ENCODE measurements around the gene ERMP1.

ERMP1 gene

DNA sequence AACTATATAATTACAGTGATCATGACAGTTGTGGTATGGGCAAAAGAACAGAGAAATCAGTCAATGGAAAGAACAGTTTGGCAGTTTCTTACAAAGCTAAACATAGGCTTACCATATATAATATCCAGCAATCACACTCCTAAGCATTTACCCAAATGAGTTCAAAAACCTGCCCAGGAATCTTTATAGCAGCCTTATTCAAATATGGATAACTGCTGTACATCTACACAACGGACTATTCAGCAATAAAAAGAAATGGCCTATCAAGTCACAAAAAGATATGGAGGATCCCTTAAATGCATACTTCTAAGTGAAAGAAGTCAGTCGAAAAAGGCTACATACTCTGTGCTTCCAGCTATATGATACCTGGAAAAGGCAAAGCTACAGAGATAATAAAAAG lies 36.6 kb downstream of the ERMP1 start:
- no peak overlapping the region for H3K27ac ChIP-seq (ENCODE audit: low read depth, low read length)
- H3F3A ChIP-seq (ENCODE audit: control insufficient read depth, insufficient read depth) = peaks cover 11% of the 10 kb centered on the region; the same call in 1 of the 2 replicates
- no peaks in the 10 kb centered on the region for H3K9me3 ChIP-seq (ENCODE audit: control insufficient read depth, insufficient read depth, low read length)
- no peaks in the 10 kb centered on the region for H3K79me2 ChIP-seq (ENCODE audit: control insufficient read depth, low read length)
- no peaks in the 10 kb centered on the region for H4K20me1 ChIP-seq (ENCODE audit: control insufficient read depth, insufficient read depth, low read depth, low read length)
- H3K27me3 ChIP-seq (ENCODE audit: control insufficient read depth, low read length) = no peaks in the 10 kb centered on the region
- H3K9me2 ChIP-seq (replicated peaks; ENCODE audit: control insufficient read depth, low read length) = no peaks in the 10 kb centered on the region
- no peak overlapping the region for H3K4me3 ChIP-seq (ENCODE audit: low read length)
- no peak overlapping the region for H3K4me2 ChIP-seq (ENCODE audit: low read length)
- TF ChIP-seq EZH2phosphoT487 (IDR thresholded peaks at IDR 0.05; ENCODE audit: borderline replicate concordance, low read length) = no peak
- TF ChIP-seq, protein P1, sequence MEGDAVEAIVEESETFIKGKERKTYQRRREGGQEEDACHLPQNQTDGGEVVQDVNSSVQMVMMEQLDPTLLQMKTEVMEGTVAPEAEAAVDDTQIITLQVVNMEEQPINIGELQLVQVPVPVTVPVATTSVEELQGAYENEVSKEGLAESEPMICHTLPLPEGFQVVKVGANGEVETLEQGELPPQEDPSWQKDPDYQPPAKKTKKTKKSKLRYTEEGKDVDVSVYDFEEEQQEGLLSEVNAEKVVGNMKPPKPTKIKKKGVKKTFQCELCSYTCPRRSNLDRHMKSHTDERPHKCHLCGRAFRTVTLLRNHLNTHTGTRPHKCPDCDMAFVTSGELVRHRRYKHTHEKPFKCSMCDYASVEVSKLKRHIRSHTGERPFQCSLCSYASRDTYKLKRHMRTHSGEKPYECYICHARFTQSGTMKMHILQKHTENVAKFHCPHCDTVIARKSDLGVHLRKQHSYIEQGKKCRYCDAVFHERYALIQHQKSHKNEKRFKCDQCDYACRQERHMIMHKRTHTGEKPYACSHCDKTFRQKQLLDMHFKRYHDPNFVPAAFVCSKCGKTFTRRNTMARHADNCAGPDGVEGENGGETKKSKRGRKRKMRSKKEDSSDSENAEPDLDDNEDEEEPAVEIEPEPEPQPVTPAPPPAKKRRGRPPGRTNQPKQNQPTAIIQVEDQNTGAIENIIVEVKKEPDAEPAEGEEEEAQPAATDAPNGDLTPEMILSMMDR (IDR thresholded peaks at IDR 0.05; ENCODE audit: low read depth, low read length, poor library complexity, severe bottlenecking) = no peak
- H3K4me1 ChIP-seq (ENCODE audit: control insufficient read depth, low read length) = peaks cover 22% of the 10 kb centered on the region
- peaks cover 20% of the 10 kb centered on the region for H3K36me3 ChIP-seq (ENCODE audit: control insufficient read depth, low read length)

DNA sequence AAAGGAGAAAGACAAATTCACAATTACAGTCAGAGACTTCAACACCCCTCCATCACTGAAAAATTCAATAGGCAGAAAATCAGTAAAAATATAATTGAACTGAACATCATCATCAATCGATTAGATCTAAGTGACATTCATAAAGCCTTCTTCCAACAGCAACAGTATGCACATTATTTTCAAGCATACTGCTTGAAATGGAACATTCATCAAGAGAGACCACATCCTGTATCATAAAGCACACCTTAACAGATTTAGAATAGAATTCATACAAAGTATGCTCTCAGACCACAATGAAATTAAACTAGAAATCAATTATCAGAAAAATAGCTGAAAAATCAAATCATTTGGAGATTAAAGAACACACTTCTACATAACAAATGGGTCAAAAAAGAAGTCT lies 39.1 kb downstream of the ERMP1 start:
- Histone ChIP-seq H4K20me1 (ENCODE audit: control insufficient read depth, insufficient read depth, low read depth, low read length) (no peaks in the 10 kb centered on the region), H3K9me3 (ENCODE audit: control insufficient read depth, insufficient read depth, low read length) (no peaks in the 10 kb centered on the region), H3K27ac (ENCODE audit: low read depth, low read length) (no peak overlapping the region), H3K4me3 (ENCODE audit: low read length) (no peak overlapping the region), H3F3A (ENCODE audit: control insufficient read depth, insufficient read depth) (peaks cover 6% of the 10 kb centered on the region), H3K36me3 (ENCODE audit: control insufficient read depth, low read length) (peaks cover 27% of the 10 kb centered on the region), H3K4me2 (ENCODE audit: low read length) (no peak overlapping the region), H3K79me2 (ENCODE audit: control insufficient read depth, low read length) (no peaks in the 10 kb centered on the region), H3K4me1 (ENCODE audit: control insufficient read depth, low read length) (peaks cover 47% of the 10 kb centered on the region), H3K9me2 (replicated peaks; ENCODE audit: control insufficient read depth, low read length) (no peaks in the 10 kb centered on the region), H3K27me3 (ENCODE audit: control insufficient read depth, low read length) (no peaks in the 10 kb centered on the region)
- TF ChIP-seq, protein P1 (IDR thresholded peaks at IDR 0.05; ENCODE audit: low read depth, low read length, poor library complexity, severe bottlenecking) = no peak
- TF ChIP-seq EZH2phosphoT487 (IDR thresholded peaks at IDR 0.05; ENCODE audit: borderline replicate concordance, low read length) = no peak

DNA sequence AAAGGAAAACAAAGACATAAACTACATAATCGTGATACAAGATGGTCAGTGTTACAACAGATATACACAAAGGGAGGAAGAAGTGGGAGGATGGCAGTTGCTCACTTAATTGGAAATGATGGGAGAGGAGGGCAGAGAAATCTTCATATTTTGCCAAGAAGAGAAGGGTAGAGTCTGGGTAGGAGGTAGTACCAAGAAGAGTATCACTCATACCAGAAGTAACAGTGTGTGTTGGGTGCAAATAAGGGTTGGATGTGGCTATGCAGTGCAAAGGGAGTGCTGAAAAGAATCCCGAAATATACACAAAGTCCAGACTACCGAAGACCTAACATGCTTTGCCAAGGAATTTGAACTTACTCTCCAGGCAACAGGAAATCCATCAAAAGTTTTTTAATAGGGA lies 41.0 kb downstream of the ERMP1 start:
- Histone ChIP-seq H3K4me3 (ENCODE audit: low read length) (no peak overlapping the region), H3K36me3 (ENCODE audit: control insufficient read depth, low read length) (peaks cover 25% of the 10 kb centered on the region), H3K27ac (ENCODE audit: low read depth, low read length) (no peak overlapping the region), H3K9me3 (ENCODE audit: control insufficient read depth, insufficient read depth, low read length) (no peaks in the 10 kb centered on the region), H4K20me1 (ENCODE audit: control insufficient read depth, insufficient read depth, low read depth, low read length) (no peaks in the 10 kb centered on the region), H3K79me2 (ENCODE audit: control insufficient read depth, low read length) (no peaks in the 10 kb centered on the region), H3K4me1 (ENCODE audit: control insufficient read depth, low read length) (peaks cover 49% of the 10 kb centered on the region), H3K4me2 (ENCODE audit: low read length) (no peak overlapping the region), H3F3A (ENCODE audit: control insufficient read depth, insufficient read depth) (peaks cover 4% of the 10 kb centered on the region; the same call in 1 of the 2 replicates), H3K9me2 (replicated peaks; ENCODE audit: control insufficient read depth, low read length) (no peaks in the 10 kb centered on the region), H3K27me3 (ENCODE audit: control insufficient read depth, low read length) (no peaks in the 10 kb centered on the region)
- TF ChIP-seq, protein P1 (IDR thresholded peaks at IDR 0.05; ENCODE audit: low read depth, low read length, poor library complexity, severe bottlenecking) = no peak
- TF ChIP-seq EZH2phosphoT487 (IDR thresholded peaks at IDR 0.05; ENCODE audit: borderline replicate concordance, low read length) = no peak

Data from DOHH2 (cell line).